ENCODE data around the gene CAMTA1. TPM values are rescaled to one million over a fixed set of nuclear protein-coding genes. Genes with fewer than 3 reads are reported as not detected.

The CAMTA1 gene
- total RNA-seq, 2 donors from 2014 or later: 105 to 113 TPM

GRCh38 chr1:6996371-6996770 is 211.1 kb downstream of the CAMTA1 start:
- H3K9me3 ChIP-seq: no peaks in the 10 kb centered on the region
- no peak overlapping the region for H3K4me3 ChIP-seq
- no peaks in the 10 kb centered on the region for H3K27me3 ChIP-seq (replicated peaks; ENCODE audit: insufficient read depth)
- H3K27ac ChIP-seq: no peak overlapping the region
- DNase-seq (ENCODE audit: low spot score) (no peak), ATAC-seq (ENCODE audit: insufficient number of reproducible peaks, low FRiP score, low read depth) (no peak)
- TF ChIP-seq CTCF (IDR thresholded peaks at IDR 0.05): no peak
- H3K4me1 ChIP-seq (ENCODE audit: control insufficient read depth in 1 of 2, low read depth in 2 of 2): no peaks in the 10 kb centered on the region
- H3K36me3 ChIP-seq: no peaks in the 10 kb centered on the region

GRCh38 chr1:6996866-6997265 is 211.6 kb downstream of the CAMTA1 start:
- Histone ChIP-seq H3K27me3 (replicated peaks; ENCODE audit: insufficient read depth) (no peaks in the 10 kb centered on the region), H3K27ac (no peak overlapping the region), H3K9me3 (no peaks in the 10 kb centered on the region), H3K4me1 (ENCODE audit: control insufficient read depth in 1 of 2, low read depth in 2 of 2) (no peaks in the 10 kb centered on the region), H3K4me3 (no peak overlapping the region), H3K36me3 (no peaks in the 10 kb centered on the region)
- ATAC-seq (ENCODE audit: insufficient number of reproducible peaks, low FRiP score, low read depth) (no peak), DNase-seq (ENCODE audit: low spot score) (no peak)
- no peak for TF ChIP-seq CTCF (IDR thresholded peaks at IDR 0.05)

- no peak overlapping the region for H3K4me3 ChIP-seq
- DNase-seq (ENCODE audit: low spot score) (no peak), ATAC-seq (ENCODE audit: insufficient number of reproducible peaks, low FRiP score, low read depth) (no peak)
- TF ChIP-seq CTCF (IDR thresholded peaks at IDR 0.05): no peak
- H3K4me1 ChIP-seq (ENCODE audit: control insufficient read depth in 1 of 2, low read depth in 2 of 2): no peaks in the 10 kb centered on the region
- no peaks in the 10 kb centered on the region for H3K27me3 ChIP-seq (replicated peaks; ENCODE audit: insufficient read depth)
- no peak overlapping the region for H3K27ac ChIP-seq
- no peaks in the 10 kb centered on the region for H3K36me3 ChIP-seq
- no peaks in the 10 kb centered on the region for H3K9me3 ChIP-seq
Measured at GRCh38 chr1:6998267-6998666, 213.0 kb downstream of the CAMTA1 start.

GRCh38 chr1:6999826-7000225 is 214.6 kb downstream of the CAMTA1 start:
- ATAC-seq (ENCODE audit: insufficient number of reproducible peaks, low FRiP score, low read depth): no peak
- no peaks in the 10 kb centered on the region for H3K36me3 ChIP-seq
- H3K4me3 ChIP-seq: no peak overlapping the region
- H3K4me1 ChIP-seq (ENCODE audit: control insufficient read depth in 1 of 2, low read depth in 2 of 2): no peaks in the 10 kb centered on the region
- no peak for DNase-seq (ENCODE audit: low spot score)
- no peak for TF ChIP-seq CTCF (IDR thresholded peaks at IDR 0.05)
- H3K27me3 ChIP-seq (replicated peaks; ENCODE audit: insufficient read depth): no peaks in the 10 kb centered on the region
- H3K27ac ChIP-seq: no peak overlapping the region
- no peaks in the 10 kb centered on the region for H3K9me3 ChIP-seq

- H3K36me3 ChIP-seq: no peaks in the 10 kb centered on the region
- no peak for TF ChIP-seq CTCF (IDR thresholded peaks at IDR 0.05)
- H3K27ac ChIP-seq: no peak overlapping the region
- no peaks in the 10 kb centered on the region for H3K9me3 ChIP-seq
- no peaks in the 10 kb centered on the region for H3K27me3 ChIP-seq (replicated peaks; ENCODE audit: insufficient read depth)
- H3K4me1 ChIP-seq (ENCODE audit: control insufficient read depth in 1 of 2, low read depth in 2 of 2): no peaks in the 10 kb centered on the region
- no peak for ATAC-seq (ENCODE audit: insufficient number of reproducible peaks, low FRiP score, low read depth)
- no peak for DNase-seq (ENCODE audit: low spot score)
- no peak overlapping the region for H3K4me3 ChIP-seq
Measured at GRCh38 chr1:7000720-7001119, 215.5 kb downstream of the CAMTA1 start.
